Bronchial epithelial cell (primary cell): ENCODE data around the gene FN3KRP. TPM values are rescaled to one million over a fixed set of nuclear protein-coding genes. Genes with fewer than 3 reads are reported as not detected.

Experiments used
- DNase-seq: peaks from one replicate; pipeline ENCODE4 v3.0.0-alpha.2; 2010; ENCODE audit warnings: low read depth
- FAIRE-seq: peaks from 2 replicates; lab custom pipeline; 2011; peaks lifted over from hg19 to GRCh38; lab: Jason Lieb, UNC
- H3K27me3 ChIP-seq: 2 replicates; pipeline ENCODE4 v1.5.1; 2011; ENCODE audit warnings: low read length; ENCODE audit not compliant: control insufficient read depth, insufficient read depth
- H3K36me3 ChIP-seq: 2 replicates; pipeline ENCODE4 v1.5.1; 2011; ENCODE audit warnings: low read length; ENCODE audit not compliant: control insufficient read depth, insufficient read depth
- H3K4me3 ChIP-seq: 2 replicates; pipeline ENCODE4 v1.5.1; 2011; ENCODE audit warnings: mild to moderate bottlenecking, low read depth, low read length, control low read depth
- CTCF ChIP-seq: IDR thresholded peaks from 2 replicates; pipeline ENCODE4 v1.5.1; 2011; ENCODE audit warnings: mild to moderate bottlenecking, moderate library complexity, low read length, control low read depth, inconsistent platforms; ENCODE audit not compliant: insufficient read depth, severe bottlenecking
- total RNA-seq: library from RNA; depleted of rRNA; stranded (reverse); fragments of >200 nt; gene quantifications from 2 replicates; pipeline ENCODE4 v1.2.1, GENCODE V29; 2014

Gene FN3KRP
- total RNA-seq, 1 donor from 2014 or later, result 21.3 TPM

DNA sequence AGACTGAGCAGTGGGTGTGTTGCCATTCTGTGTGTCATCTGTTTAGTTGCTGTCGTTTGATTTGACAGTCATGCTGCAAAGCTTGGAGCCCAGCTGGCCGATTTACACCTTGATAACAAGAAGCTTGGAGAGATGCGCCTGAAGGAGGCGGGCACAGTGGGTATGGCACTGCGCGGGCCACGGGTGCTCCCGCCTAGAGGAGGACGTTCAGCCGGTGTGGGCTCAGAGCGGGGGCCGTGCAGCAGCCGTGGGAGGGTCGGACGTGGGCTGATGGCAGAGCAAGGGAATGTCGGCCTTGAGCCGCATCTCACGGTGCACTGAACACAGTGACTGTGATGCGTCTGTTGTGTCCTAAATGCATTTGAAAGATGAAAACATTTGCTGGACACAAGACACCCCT, 3.7 kb downstream of the FN3KRP start:
- no peak for DNase-seq

DNA sequence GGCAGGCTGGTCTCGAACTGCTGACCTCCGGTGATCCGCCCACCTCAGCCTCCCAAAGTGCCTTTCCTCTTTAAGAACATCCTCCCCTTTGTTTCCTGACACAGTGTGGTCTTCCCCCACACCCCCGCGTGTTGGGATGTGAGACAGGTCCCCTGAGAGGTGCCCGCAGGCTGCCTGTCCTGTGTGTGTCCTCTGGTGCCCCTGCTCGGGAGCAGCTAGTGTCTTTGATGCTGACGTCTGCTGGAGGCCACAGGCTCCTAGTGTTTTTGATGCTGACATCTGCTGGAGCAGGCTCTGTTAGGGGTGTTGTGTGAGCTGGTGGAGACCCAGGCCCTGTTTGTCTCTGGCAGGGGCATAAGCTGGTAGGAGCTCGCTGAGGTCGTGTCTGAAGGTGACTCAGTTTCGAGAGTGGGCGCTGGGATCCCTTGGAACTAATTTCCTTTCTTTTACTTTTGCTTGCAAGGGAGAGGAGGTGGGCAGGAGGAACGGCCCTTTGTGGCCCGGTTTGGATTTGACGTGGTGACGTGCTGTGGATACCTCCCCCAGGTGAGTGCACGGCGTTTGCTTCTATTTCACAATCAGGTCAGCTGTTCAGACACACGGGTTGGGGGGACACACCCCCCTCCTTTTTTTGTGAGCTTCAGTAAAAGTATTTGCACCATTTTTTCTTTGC, 6.0 kb downstream of the FN3KRP start:
- Histone ChIP-seq H3K27me3 (no peaks in the 10 kb centered on the region), H3K36me3 (peaks cover 9% of the 10 kb centered on the region), H3K4me3 (no peak overlapping the region)
- no peak for DNase-seq
- FAIRE-seq, result no peak
- no peak for TF ChIP-seq CTCF

More for the DNA sequence above, 3.7 kb downstream of the FN3KRP start:
- Histone ChIP-seq H3K36me3 (peaks cover 7% of the 10 kb centered on the region), H3K4me3 (no peak overlapping the region), H3K27me3 (no peaks in the 10 kb centered on the region)
- FAIRE-seq, result no peak
- no peak for TF ChIP-seq CTCF

GRCh38 chr17:82723169-82723807, 6.8 kb downstream of the FN3KRP start:
- H3K4me3 ChIP-seq, result no peak overlapping the region
- TF ChIP-seq CTCF, result no peak
- peak; percentile 86 for FAIRE-seq

DNA sequence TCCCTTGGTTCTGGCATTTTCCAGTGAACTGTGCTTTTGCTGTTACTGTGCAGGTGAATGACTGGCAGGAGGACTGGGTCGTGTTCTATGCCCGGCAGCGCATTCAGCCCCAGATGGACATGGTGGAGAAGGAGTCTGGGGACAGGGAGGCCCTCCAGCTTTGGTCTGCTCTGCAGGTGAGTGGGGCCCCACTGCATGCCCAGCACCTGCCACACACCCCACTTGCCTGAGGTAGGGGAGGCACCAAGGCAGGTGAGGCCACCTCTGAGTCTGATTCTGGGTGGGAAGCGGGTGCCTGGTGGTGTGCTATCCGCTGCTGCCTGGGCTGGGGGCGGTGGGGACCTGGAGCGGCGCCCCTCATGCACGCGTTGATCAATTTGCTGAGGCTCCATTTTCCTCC, 9.9 kb downstream of the FN3KRP start:
- DNase-seq, result no peak
- Histone ChIP-seq H3K27me3 (no peaks in the 10 kb centered on the region), H3K4me3 (no peak overlapping the region), H3K36me3 (peaks cover 12% of the 10 kb centered on the region)
- no peak for FAIRE-seq
- no peak for TF ChIP-seq CTCF

More at GRCh38 chr17:82723169-82723807, 6.8 kb downstream of the FN3KRP start:
- H3K27me3 ChIP-seq, result no peaks in the 10 kb centered on the region
- peaks cover 9% of the 10 kb centered on the region for H3K36me3 ChIP-seq
- no peak for DNase-seq

- FAIRE-seq (no peak), DNase-seq (no peak)
These were observed 13.2 kb downstream of the FN3KRP start for GRCh38 chr17:82729479-82730260.

More at GRCh38 chr17:82729479-82730260, 13.2 kb downstream of the FN3KRP start:
- no peak for TF ChIP-seq CTCF
- no peak overlapping the region for H3K4me3 ChIP-seq
- H3K36me3 ChIP-seq, result peaks cover 9% of the 10 kb centered on the region
- H3K27me3 ChIP-seq, result no peaks in the 10 kb centered on the region
